ENCODE measurements around the gene SOCS4. TPM values are rescaled to one million over a fixed set of nuclear protein-coding genes. Genes with fewer than 3 reads are reported as not detected.
"Not testable (repeated sequence)": the region's sequence is repeated elsewhere in the genome, so short reads cannot be mapped to it uniquely, and the experiment has no call there.

The SOCS4 gene
- total RNA-seq, 2 donors from 2014 or later, result 28.0 to 32.0 TPM

DNA sequence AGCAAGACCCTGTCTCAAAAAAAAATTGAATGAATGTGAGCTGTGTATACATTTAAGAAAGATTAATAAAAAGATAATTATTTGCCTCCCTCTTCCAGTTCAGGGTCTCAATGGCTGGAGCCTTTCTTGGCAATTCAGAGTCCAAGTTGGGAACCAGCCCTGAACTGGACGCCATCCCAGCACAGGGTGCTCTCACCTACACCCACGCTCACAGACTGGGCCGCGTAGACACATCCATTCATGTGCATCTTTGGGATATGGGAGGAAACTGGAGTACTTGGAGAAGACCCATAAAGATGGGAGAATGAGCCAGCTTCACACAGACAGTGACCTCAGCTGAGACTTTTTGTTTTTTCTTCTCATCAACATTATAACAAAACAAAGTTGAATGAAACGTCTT is 30.9 kb downstream of the SOCS4 start:
- peaks cover 3% of the 10 kb centered on the region for H3K4me1 ChIP-seq (ENCODE audit: control insufficient read depth, insufficient read depth, low read length)
- Mint-ChIP-seq H3K9me3 (no peaks in the 10 kb centered on the region), H3K4me3 (no peak overlapping the region), H3K4me1 (peaks cover 13% of the 10 kb centered on the region), H3K36me3 (ENCODE audit: low read depth) (peaks cover 68% of the 10 kb centered on the region), H3K27me3 (ENCODE audit: insufficient read depth) (no peaks in the 10 kb centered on the region), H3K27ac (no peak overlapping the region)
- no peak overlapping the region for H3K4me3 ChIP-seq (ENCODE audit: low read length)
- WGBS, 2 experiments (ENCODE audit: insufficient coverage in 1 of 2, insufficient read length in 1 of 2), result 97 to 99% methylated on average over 4 to 5 of the region's 5 CpGs
- TF ChIP-seq, protein P1, sequence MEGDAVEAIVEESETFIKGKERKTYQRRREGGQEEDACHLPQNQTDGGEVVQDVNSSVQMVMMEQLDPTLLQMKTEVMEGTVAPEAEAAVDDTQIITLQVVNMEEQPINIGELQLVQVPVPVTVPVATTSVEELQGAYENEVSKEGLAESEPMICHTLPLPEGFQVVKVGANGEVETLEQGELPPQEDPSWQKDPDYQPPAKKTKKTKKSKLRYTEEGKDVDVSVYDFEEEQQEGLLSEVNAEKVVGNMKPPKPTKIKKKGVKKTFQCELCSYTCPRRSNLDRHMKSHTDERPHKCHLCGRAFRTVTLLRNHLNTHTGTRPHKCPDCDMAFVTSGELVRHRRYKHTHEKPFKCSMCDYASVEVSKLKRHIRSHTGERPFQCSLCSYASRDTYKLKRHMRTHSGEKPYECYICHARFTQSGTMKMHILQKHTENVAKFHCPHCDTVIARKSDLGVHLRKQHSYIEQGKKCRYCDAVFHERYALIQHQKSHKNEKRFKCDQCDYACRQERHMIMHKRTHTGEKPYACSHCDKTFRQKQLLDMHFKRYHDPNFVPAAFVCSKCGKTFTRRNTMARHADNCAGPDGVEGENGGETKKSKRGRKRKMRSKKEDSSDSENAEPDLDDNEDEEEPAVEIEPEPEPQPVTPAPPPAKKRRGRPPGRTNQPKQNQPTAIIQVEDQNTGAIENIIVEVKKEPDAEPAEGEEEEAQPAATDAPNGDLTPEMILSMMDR (conservative IDR thresholded peaks at IDR 0.05), result no peak
- H3K9ac ChIP-seq (ENCODE audit: extremely low read depth, low read length, poor library complexity, severe bottlenecking), result no peak overlapping the region
- peaks cover 94% of the 10 kb centered on the region for H3K36me3 ChIP-seq (ENCODE audit: control insufficient read depth, insufficient read depth, low read length)
- no peak for DNase-seq
- H3K27ac ChIP-seq (ENCODE audit: low read depth, low read length), result no peak overlapping the region
- H3K27me3 ChIP-seq (ENCODE audit: control insufficient read depth, insufficient read depth, low read length, poor library complexity, severe bottlenecking), result no peaks in the 10 kb centered on the region
- peaks cover 11% of the 10 kb centered on the region for H3K9me3 ChIP-seq (ENCODE audit: control insufficient read depth, low read length)

DNA sequence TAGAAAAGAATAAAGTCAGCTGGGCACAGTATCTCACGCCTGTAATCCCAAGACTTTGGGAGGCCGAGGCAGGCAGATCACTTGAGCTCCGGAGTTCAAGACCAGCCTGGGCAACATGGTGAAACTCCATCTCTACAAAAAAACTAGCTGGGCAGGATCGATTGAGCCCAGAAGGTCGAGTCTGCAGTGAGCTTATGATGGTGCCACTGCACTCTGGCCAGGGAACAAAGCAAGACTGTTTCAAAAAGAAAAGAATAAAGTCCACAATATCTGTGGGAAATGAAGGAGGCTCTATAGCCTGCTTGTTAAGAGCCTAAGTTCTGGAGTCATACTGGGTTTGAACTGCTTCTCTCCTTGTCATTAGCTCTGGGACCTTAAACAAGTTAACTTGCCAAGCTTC is 32.3 kb downstream of the SOCS4 start:
- no peaks in the 10 kb centered on the region for H3K27me3 Mint-ChIP-seq (ENCODE audit: insufficient read depth)
- no peak for DNase-seq
- peaks cover 4% of the 10 kb centered on the region for H3K4me1 Mint-ChIP-seq
- no peaks in the 10 kb centered on the region for H3K9me3 Mint-ChIP-seq
- Histone ChIP-seq H3K27me3 (ENCODE audit: control insufficient read depth, insufficient read depth, low read length, poor library complexity, severe bottlenecking) (no peaks in the 10 kb centered on the region), H3K4me3 (ENCODE audit: low read length) (no peak overlapping the region), H3K9ac (ENCODE audit: extremely low read depth, low read length, poor library complexity, severe bottlenecking) (no peak overlapping the region), H3K27ac (ENCODE audit: low read depth, low read length) (no peak overlapping the region), H3K9me3 (ENCODE audit: control insufficient read depth, low read length) (peaks cover 11% of the 10 kb centered on the region), H3K4me1 (ENCODE audit: control insufficient read depth, insufficient read depth, low read length) (no peaks in the 10 kb centered on the region), H3K36me3 (ENCODE audit: control insufficient read depth, insufficient read depth, low read length) (peaks cover 95% of the 10 kb centered on the region)
- WGBS, 2 experiments (ENCODE audit: insufficient coverage in 1 of 2, insufficient read length in 1 of 2), result 95 to 99% methylated on average over 4 to 5 of the region's 5 CpGs
- H3K36me3 Mint-ChIP-seq (ENCODE audit: low read depth), result peaks cover 67% of the 10 kb centered on the region
- TF ChIP-seq, protein P1 (conservative IDR thresholded peaks at IDR 0.05), result no peak
- H3K27ac Mint-ChIP-seq, result no peak overlapping the region
- no peak overlapping the region for H3K4me3 Mint-ChIP-seq

DNA sequence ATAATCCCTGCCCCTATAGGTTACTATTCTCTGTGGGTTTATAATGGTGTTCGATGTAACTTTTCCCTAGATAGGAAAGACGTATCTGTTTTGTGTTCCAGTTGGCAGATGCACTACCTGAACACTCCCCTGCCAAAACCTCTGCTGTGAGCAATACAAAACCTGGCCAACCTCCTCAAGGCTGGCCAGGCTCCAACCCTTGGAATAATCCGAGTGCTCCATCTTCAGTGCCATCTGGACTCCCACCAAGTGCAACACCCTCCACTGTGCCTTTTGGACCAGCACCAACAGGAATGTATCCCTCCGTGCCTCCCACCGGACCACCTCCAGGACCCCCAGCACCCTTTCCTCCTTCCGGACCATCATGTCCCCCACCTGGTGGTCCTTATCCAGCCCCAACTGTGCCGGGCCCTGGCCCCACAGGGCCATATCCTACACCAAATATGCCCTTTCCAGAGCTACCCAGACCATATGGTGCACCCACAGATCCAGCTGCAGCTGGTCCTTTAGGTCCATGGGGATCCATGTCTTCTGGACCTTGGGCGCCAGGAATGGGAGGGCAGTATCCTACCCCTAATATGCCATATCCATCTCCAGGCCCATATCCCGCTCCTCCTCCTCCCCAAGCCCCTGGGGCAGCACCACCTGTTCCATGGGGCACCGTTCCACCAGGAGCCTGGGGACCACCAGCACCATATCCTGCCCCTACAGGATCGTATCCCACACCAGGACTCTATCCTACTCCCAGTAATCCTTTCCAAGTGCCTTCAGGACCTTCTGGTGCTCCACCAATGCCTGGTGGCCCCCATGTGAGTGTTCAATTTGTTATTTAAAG is 35.7 kb downstream of the SOCS4 start:
- no peak overlapping the region for H3K4me3 Mint-ChIP-seq
- 98 to 100% methylated on average over 3 to 11 of the region's 11 CpGs for WGBS, 2 experiments (ENCODE audit: insufficient coverage in 1 of 2, insufficient read length in 1 of 2)
- no peak for DNase-seq
- no peaks in the 10 kb centered on the region for H3K27me3 Mint-ChIP-seq (ENCODE audit: insufficient read depth)
- H3K36me3 Mint-ChIP-seq (ENCODE audit: low read depth), result peaks cover 78% of the 10 kb centered on the region
- Histone ChIP-seq H3K4me1 (ENCODE audit: control insufficient read depth, insufficient read depth, low read length) (no peaks in the 10 kb centered on the region), H3K4me3 (ENCODE audit: low read length) (no peak overlapping the region), H3K27me3 (ENCODE audit: control insufficient read depth, insufficient read depth, low read length, poor library complexity, severe bottlenecking) (no peaks in the 10 kb centered on the region), H3K27ac (ENCODE audit: low read depth, low read length) (no peak overlapping the region), H3K9ac (ENCODE audit: extremely low read depth, low read length, poor library complexity, severe bottlenecking) (no peak overlapping the region), H3K9me3 (ENCODE audit: control insufficient read depth, low read length) (peaks cover 6% of the 10 kb centered on the region), H3K36me3 (ENCODE audit: control insufficient read depth, insufficient read depth, low read length) (peaks cover 88% of the 10 kb centered on the region)
- peaks cover 3% of the 10 kb centered on the region for H3K4me1 Mint-ChIP-seq
- TF ChIP-seq, protein P1 (conservative IDR thresholded peaks at IDR 0.05), result no peak
- H3K27ac Mint-ChIP-seq, result no peak overlapping the region
- H3K9me3 Mint-ChIP-seq, result no peaks in the 10 kb centered on the region

DNA sequence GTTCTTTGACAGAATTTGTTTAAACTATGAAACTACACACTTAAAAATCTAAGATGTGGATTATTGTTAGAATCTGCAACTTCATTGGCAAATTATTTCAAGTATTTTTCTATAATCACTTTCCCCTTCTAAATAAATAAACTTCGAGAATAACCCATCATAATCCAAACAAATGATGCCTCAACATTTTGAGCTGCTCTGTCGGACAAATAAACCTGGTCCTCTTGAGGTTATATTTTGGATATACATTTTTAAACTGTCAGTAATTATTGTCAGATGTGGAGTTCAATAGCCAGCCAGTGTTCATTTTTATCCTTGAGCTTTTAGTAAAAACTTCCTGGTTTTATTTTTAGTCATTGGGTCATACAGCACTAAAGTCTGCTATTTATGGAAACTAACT is 37.9 kb downstream of the SOCS4 start:
- not testable (repeated sequence) for H3K27me3 ChIP-seq (ENCODE audit: control insufficient read depth, insufficient read depth, low read length, poor library complexity, severe bottlenecking); H3K4me1 ChIP-seq (ENCODE audit: control insufficient read depth, insufficient read depth, low read length); H3K4me3 Mint-ChIP-seq; DNase-seq; H3K4me1 Mint-ChIP-seq; H3K9ac ChIP-seq (ENCODE audit: extremely low read depth, low read length, poor library complexity, severe bottlenecking); H3K27ac Mint-ChIP-seq; H3K27me3 Mint-ChIP-seq (ENCODE audit: insufficient read depth); H3K9me3 Mint-ChIP-seq; H3K9me3 ChIP-seq (ENCODE audit: control insufficient read depth, low read length); H3K4me3 ChIP-seq (ENCODE audit: low read length); H3K27ac ChIP-seq (ENCODE audit: low read depth, low read length)
- H3K36me3 Mint-ChIP-seq (ENCODE audit: low read depth), result peaks cover 65% of the 10 kb centered on the region
- H3K36me3 ChIP-seq (ENCODE audit: control insufficient read depth, insufficient read depth, low read length), result peaks cover 76% of the 10 kb centered on the region
- WGBS, 2 experiments (ENCODE audit: insufficient coverage in 1 of 2, insufficient read length in 1 of 2), result 83% methylated on average over 1 of the region's 2 CpGs; no CpG with 5 or more reads in 1 of the 2 experiments
